Measurements from ENCODE around the gene STIM1.

STIM1 gene

DNA sequence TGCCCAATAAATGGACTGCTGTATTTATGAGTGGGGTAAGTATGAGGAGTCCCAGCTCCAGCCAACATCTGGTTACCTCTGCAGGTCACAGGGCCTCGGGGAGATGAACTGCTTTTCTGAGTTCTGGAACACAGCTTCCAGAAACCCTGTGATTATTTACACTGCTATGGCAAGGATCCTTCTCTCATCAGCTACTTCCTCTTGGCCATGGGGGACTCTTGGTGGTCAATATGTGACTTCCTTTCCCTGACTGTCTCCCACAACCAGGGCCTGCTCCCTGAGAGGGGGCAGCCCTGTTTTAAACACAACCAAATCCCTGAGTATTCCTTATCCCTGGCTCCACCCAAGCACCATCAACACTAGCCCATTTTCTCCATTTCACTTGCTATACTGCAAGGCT is 24.7 kb upstream of the STIM1 start:
- Histone ChIP-seq H3K27ac (ENCODE audit: low read depth, low read length) (no peak overlapping the region), H3K4me3 (ENCODE audit: insufficient read depth, low read length, poor library complexity, severe bottlenecking) (no peak overlapping the region), H4K20me1 (ENCODE audit: low read depth, low read length) (no peaks in the 10 kb centered on the region)

DNA sequence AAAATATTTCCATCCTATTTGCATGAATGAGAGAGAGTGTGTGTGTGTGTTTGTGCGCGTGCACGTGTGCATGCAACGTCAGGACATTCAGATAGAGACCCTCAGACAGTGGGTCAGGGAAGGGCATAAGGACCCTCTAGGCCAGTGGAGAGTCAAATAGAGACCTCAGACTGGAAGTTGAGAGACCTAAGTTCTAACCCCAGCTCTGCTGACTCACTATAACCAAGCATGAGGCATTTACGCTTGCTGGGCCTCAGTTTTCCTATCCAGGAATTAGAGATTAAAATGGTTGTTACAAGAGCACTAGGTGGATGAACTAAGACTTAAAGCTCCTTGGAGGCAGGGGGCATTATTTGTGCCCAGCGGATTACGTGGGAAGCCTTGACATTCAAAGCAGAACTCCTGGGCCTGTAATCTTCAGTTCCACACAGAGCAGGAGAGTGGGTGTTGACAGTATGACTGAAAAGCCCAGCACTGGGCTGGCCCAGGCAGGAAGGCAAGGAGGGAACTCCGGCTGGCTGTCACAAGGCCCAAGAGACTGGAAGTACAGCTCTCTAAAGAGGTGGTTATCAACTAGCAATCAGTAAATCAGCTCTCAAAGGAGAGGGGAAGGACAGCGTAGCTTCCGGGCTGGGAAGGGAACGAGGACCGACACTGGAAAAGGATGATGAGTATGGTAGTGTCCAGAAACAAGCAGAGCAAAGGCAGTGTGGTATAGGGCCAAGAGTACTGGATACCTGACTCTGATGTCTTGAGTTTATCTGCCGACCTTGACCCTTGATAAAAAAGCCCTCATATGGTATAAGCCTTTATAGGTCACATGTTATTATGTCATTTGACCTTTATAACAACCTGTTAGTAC is 23.9 kb upstream of the STIM1 start:
- no peak overlapping the region for H2AFZ ChIP-seq (ENCODE audit: low read depth, low read length, severe bottlenecking)
- no peaks in the 10 kb centered on the region for H3K9me2 ChIP-seq (replicated peaks; ENCODE audit: insufficient read depth, low read length)
- H3K4me2 ChIP-seq (ENCODE audit: low read depth, low read length, poor library complexity, severe bottlenecking): no peak overlapping the region
- no peaks in the 10 kb centered on the region for H3K9me3 ChIP-seq (ENCODE audit: insufficient read depth, low read length)
- no peaks in the 10 kb centered on the region for H4K20me1 ChIP-seq (ENCODE audit: low read depth, low read length)
- no peak overlapping the region for H3K4me3 ChIP-seq (ENCODE audit: insufficient read depth, low read length, poor library complexity, severe bottlenecking)
- peaks cover 67% of the 10 kb centered on the region for H3K79me2 ChIP-seq (ENCODE audit: insufficient read depth, low read length)
- no peak overlapping the region for H3K27ac ChIP-seq (ENCODE audit: low read depth, low read length)
- H3K9ac ChIP-seq (ENCODE audit: low read length): no peak overlapping the region
- H3K36me3 ChIP-seq (ENCODE audit: low read length): 0 out of 2 replicates have a peak, but pooled peaks cover 2% of the 10 kb centered on the region
- TF ChIP-seq EZH2phosphoT487 (conservative IDR thresholded peaks at IDR 0.05; ENCODE audit: low read length): no peak
- TF ChIP-seq, protein P1, sequence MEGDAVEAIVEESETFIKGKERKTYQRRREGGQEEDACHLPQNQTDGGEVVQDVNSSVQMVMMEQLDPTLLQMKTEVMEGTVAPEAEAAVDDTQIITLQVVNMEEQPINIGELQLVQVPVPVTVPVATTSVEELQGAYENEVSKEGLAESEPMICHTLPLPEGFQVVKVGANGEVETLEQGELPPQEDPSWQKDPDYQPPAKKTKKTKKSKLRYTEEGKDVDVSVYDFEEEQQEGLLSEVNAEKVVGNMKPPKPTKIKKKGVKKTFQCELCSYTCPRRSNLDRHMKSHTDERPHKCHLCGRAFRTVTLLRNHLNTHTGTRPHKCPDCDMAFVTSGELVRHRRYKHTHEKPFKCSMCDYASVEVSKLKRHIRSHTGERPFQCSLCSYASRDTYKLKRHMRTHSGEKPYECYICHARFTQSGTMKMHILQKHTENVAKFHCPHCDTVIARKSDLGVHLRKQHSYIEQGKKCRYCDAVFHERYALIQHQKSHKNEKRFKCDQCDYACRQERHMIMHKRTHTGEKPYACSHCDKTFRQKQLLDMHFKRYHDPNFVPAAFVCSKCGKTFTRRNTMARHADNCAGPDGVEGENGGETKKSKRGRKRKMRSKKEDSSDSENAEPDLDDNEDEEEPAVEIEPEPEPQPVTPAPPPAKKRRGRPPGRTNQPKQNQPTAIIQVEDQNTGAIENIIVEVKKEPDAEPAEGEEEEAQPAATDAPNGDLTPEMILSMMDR (IDR thresholded peaks at IDR 0.05; ENCODE audit: insufficient read depth, low read length, poor library complexity, severe bottlenecking): no peak
- H3K27me3 ChIP-seq (ENCODE audit: low read length): no peaks in the 10 kb centered on the region
- H3F3A ChIP-seq (ENCODE audit: insufficient read depth): peaks cover under 1% of the 10 kb centered on the region; the same call in 1 of the 2 replicates

More for the DNA sequence above, 24.7 kb upstream of the STIM1 start:
- H3K79me2 ChIP-seq (ENCODE audit: insufficient read depth, low read length): peaks cover 59% of the 10 kb centered on the region
- no peaks in the 10 kb centered on the region for H3K9me2 ChIP-seq (replicated peaks; ENCODE audit: insufficient read depth, low read length)
- H3F3A ChIP-seq (ENCODE audit: insufficient read depth): peaks cover 8% of the 10 kb centered on the region; the same call in 1 of the 2 replicates
- H3K4me2 ChIP-seq (ENCODE audit: low read depth, low read length, poor library complexity, severe bottlenecking): no peak overlapping the region
- H3K9ac ChIP-seq (ENCODE audit: low read length): no peak overlapping the region
- TF ChIP-seq, protein P1 (IDR thresholded peaks at IDR 0.05; ENCODE audit: insufficient read depth, low read length, poor library complexity, severe bottlenecking): no peak
- TF ChIP-seq EZH2phosphoT487 (conservative IDR thresholded peaks at IDR 0.05; ENCODE audit: low read length): no peak
- H3K9me3 ChIP-seq (ENCODE audit: insufficient read depth, low read length): no peaks in the 10 kb centered on the region
- no peaks in the 10 kb centered on the region for H3K27me3 ChIP-seq (ENCODE audit: low read length)
- H3K36me3 ChIP-seq (ENCODE audit: low read length): 0 out of 2 replicates have a peak, but pooled peaks cover 2% of the 10 kb centered on the region
- H2AFZ ChIP-seq (ENCODE audit: low read depth, low read length, severe bottlenecking): no peak overlapping the region

DNA sequence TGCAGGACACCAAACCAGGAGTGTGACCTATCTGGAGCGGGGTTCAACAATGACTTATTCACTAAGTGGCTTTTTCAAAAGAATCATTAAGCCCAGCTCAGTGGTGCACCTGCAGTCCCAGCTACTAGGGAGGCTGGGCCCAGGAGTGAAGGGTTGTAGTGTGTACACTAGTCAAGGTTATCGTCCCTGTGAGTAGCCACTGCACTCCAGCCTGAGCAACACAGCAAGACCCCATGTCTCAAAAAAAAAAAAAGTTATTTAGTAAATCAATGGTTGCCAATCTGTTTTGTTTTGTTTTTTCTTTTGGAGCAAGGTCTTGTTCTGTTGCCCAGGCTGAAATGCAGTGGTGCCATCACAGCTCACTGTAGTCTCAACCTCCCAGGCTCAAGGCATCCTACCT is 22.6 kb upstream of the STIM1 start:
- Histone ChIP-seq H3K9me3 (ENCODE audit: insufficient read depth, low read length) (no peaks in the 10 kb centered on the region), H3K4me2 (ENCODE audit: low read depth, low read length, poor library complexity, severe bottlenecking) (no peak overlapping the region), H3F3A (ENCODE audit: insufficient read depth) (no peaks in the 10 kb centered on the region; the same call in 1 of the 2 replicates), H3K9me2 (replicated peaks; ENCODE audit: insufficient read depth, low read length) (no peaks in the 10 kb centered on the region), H3K36me3 (ENCODE audit: low read length) (0 out of 2 replicates have a peak, but pooled peaks cover 2% of the 10 kb centered on the region), H4K20me1 (ENCODE audit: low read depth, low read length) (no peaks in the 10 kb centered on the region), H2AFZ (ENCODE audit: low read depth, low read length, severe bottlenecking) (no peak overlapping the region), H3K4me3 (ENCODE audit: insufficient read depth, low read length, poor library complexity, severe bottlenecking) (no peak overlapping the region), H3K9ac (ENCODE audit: low read length) (no peak overlapping the region), H3K27me3 (ENCODE audit: low read length) (no peaks in the 10 kb centered on the region), H3K27ac (ENCODE audit: low read depth, low read length) (no peak overlapping the region), H3K79me2 (ENCODE audit: insufficient read depth, low read length) (peaks cover 79% of the 10 kb centered on the region)
- TF ChIP-seq, protein P1 (IDR thresholded peaks at IDR 0.05; ENCODE audit: insufficient read depth, low read length, poor library complexity, severe bottlenecking): no peak
- no peak for TF ChIP-seq EZH2phosphoT487 (conservative IDR thresholded peaks at IDR 0.05; ENCODE audit: low read length)

Data from SU-DHL-6 (cell line).